ENCODE results near the gene SASS6. TPM values are rescaled to one million over a fixed set of nuclear protein-coding genes. Genes with fewer than 3 reads are reported as not detected.

The SASS6 gene
- total RNA-seq, 2 donors from 2014 or later = 1.6 to 2.1 TPM

DNA sequence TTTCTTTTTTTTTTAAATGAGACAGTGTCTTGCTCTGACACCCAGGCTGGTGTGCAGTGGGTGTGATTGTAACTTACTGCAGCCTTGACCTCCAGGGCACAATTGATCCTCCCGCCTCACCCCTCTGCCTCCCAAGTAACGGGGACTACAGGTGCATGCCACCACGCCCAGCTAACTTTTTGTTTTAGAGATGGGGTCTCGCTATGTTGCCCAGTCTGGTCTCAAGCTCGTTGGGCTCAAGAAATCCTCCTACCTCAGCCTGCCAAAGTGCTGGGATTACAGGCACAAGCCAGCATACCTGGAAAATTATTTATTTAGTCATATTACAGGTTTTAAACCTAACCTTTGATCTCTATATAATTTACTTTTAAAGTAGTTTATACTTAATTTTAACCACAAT, 32.0 kb upstream of the SASS6 start:
- H3K27ac ChIP-seq = no peak overlapping the region
- no peaks in the 10 kb centered on the region for H3K27me3 ChIP-seq
- TF ChIP-seq POLR2A (IDR thresholded peaks at IDR 0.05) (no peak), CTCF (IDR thresholded peaks at IDR 0.05) (no peak)
- ATAC-seq (no peak), DNase-seq (no peak)
- no peaks in the 10 kb centered on the region for H3K4me1 ChIP-seq
- H3K9me3 ChIP-seq = no peaks in the 10 kb centered on the region
- 85 to 92% methylated on average over 5 of the region's 5 CpGs for WGBS, 2 donors
- no peak overlapping the region for H3K4me3 ChIP-seq
- intact Hi-C loops (cut with DNase I) = no loop called here
- no peaks in the 10 kb centered on the region for H3K36me3 ChIP-seq (replicated peaks in 1 of 2; ENCODE audit: insufficient read depth in 1 of 2, low read depth in 2 of 2)

DNA sequence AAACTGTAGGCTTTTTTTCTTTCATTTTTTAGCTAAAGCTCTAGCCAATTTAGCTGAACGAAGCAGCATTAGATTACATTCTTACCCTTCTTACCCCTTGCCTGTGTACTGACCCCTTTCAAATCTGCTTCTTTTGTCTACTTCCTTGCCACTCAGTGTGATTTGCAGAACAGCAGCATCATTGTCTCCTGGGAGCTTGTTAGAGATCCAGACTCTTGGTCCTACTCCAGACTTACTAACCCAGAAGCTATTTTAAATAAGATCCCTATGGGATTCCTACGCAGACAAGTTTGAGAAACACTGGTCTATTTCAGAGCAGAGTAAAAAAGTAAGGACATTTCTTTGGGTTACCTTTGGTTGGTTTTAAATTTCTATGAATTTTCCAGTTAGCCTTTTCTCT, 31.5 kb upstream of the SASS6 start:
- TF ChIP-seq POLR2A (IDR thresholded peaks at IDR 0.05) = no peak
- TF ChIP-seq CTCF (IDR thresholded peaks at IDR 0.05) = no peak
- ATAC-seq = no peak

GRCh38 chr1:100162881-100163280, 30.2 kb upstream of the SASS6 start:
- Histone ChIP-seq H3K36me3 (replicated peaks in 1 of 2; ENCODE audit: insufficient read depth in 1 of 2, low read depth in 2 of 2) (no peaks in the 10 kb centered on the region), H3K4me3 (no peak overlapping the region), H3K27ac (no peak overlapping the region), H3K4me1 (no peaks in the 10 kb centered on the region), H3K27me3 (no peaks in the 10 kb centered on the region), H3K9me3 (no peaks in the 10 kb centered on the region)
- ATAC-seq = no peak
- TF ChIP-seq CTCF (IDR thresholded peaks at IDR 0.05) (no peak), POLR2A (IDR thresholded peaks at IDR 0.05) (no peak)
- intact Hi-C loops (cut with DNase I) = no loop called here
- no peak for DNase-seq

More for the DNA sequence above, 31.5 kb upstream of the SASS6 start:
- Histone ChIP-seq H3K27me3 (no peaks in the 10 kb centered on the region), H3K4me1 (no peaks in the 10 kb centered on the region), H3K27ac (no peak overlapping the region), H3K4me3 (no peak overlapping the region), H3K36me3 (replicated peaks in 1 of 2; ENCODE audit: insufficient read depth in 1 of 2, low read depth in 2 of 2) (no peaks in the 10 kb centered on the region), H3K9me3 (no peaks in the 10 kb centered on the region)
- intact Hi-C loops (cut with DNase I) = no loop called here
- DNase-seq = no peak
- WGBS, 2 donors = 70 to 83% methylated on average over 2 of the region's 2 CpGs

DNA sequence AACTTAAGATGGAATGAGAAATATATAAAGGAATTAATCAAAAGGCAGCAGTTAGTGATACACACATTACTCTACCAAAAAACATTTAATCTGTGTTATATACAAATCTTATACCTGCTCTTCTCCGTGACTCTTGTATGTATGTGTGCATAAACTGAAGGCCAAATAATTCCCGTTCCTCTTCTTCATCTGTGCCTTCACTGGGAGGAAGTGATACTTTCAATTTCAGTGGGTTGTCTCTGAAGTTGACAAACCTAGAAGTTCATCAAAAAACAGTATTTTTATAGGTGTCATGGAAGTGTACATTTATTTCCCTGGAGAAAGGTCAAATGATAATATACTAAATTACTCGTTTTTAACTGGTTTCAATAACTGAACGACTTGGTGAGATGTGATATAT, 19.5 kb upstream of the SASS6 start:
- TF ChIP-seq POLR2A (IDR thresholded peaks at IDR 0.05) = no peak
- no peak for TF ChIP-seq CTCF (IDR thresholded peaks at IDR 0.05)
- WGBS, 2 donors = 62 to 83% methylated on average over 4 of the region's 4 CpGs

GRCh38 chr1:100151679-100152078, 18.9 kb upstream of the SASS6 start:
- H3K27ac ChIP-seq = no peak overlapping the region
- TF ChIP-seq CTCF (IDR thresholded peaks at IDR 0.05) (no peak), POLR2A (IDR thresholded peaks at IDR 0.05) (no peak)
- DNase-seq = no peak
- no peak overlapping the region for H3K4me3 ChIP-seq
- no peak for ATAC-seq
- intact Hi-C loops (cut with DNase I) = no loop called here
- H3K36me3 ChIP-seq (replicated peaks in 1 of 2; ENCODE audit: insufficient read depth in 1 of 2, low read depth in 2 of 2) = peaks cover 0 to 5% of the 10 kb centered on the region in 2 donors
- H3K27me3 ChIP-seq = no peaks in the 10 kb centered on the region
- WGBS, 2 donors = 59 to 67% methylated on average over 2 of the region's 2 CpGs
- H3K9me3 ChIP-seq = no peaks in the 10 kb centered on the region
- H3K4me1 ChIP-seq = no peaks in the 10 kb centered on the region

More for the DNA sequence above, 19.5 kb upstream of the SASS6 start:
- Histone ChIP-seq H3K4me3 (no peak overlapping the region), H3K27ac (no peak overlapping the region), H3K9me3 (no peaks in the 10 kb centered on the region), H3K36me3 (replicated peaks in 1 of 2; ENCODE audit: insufficient read depth in 1 of 2, low read depth in 2 of 2) (peaks cover 0 to 3% of the 10 kb centered on the region in 2 donors), H3K4me1 (no peaks in the 10 kb centered on the region), H3K27me3 (no peaks in the 10 kb centered on the region)
- DNase-seq (no peak), ATAC-seq (no peak)
- intact Hi-C loops (cut with DNase I) = no loop called here
